Type B pancreatic cell (in vitro differentiated cells): ENCODE data around the gene YWHAG. TPM values are rescaled to one million over a fixed set of nuclear protein-coding genes. Genes with fewer than 3 reads are reported as not detected.
"Not testable (repeated sequence)": the region's sequence is repeated elsewhere in the genome, so short reads cannot be mapped to it uniquely, and the experiment has no call there.

Experiments
- DNase-seq: peaks from one replicate; pipeline ENCODE4 v3.0.0; 2021; ENCODE audit warnings: mixed read lengths; ENCODE audit not compliant: unreplicated experiment; ENCODE audit errors: extremely low spot score
- H3K27ac Mint-ChIP-seq: 2 replicates; pipeline ENCODE4 v1.8.0; 2021; ENCODE audit warnings: mild to moderate bottlenecking, mixed read lengths
- H3K27me3 Mint-ChIP-seq: 2 replicates; pipeline ENCODE4 v1.8.0; 2021; ENCODE audit warnings: mixed read lengths
- H3K36me3 Mint-ChIP-seq: 2 replicates; pipeline ENCODE4 v1.8.0; 2021; ENCODE audit warnings: mixed read lengths
- H3K4me1 Mint-ChIP-seq: one replicate; pipeline ENCODE4 v1.8.0; 2021; ENCODE audit warnings: mixed read lengths; ENCODE audit not compliant: unreplicated experiment
- H3K4me3 Mint-ChIP-seq: 2 replicates; pipeline ENCODE4 v1.8.0; 2021; ENCODE audit warnings: mild to moderate bottlenecking, mixed read lengths
- H3K9me3 Mint-ChIP-seq: 2 replicates; pipeline ENCODE4 v1.8.0; 2021; ENCODE audit warnings: mixed read lengths
- total RNA-seq: library from RNA; stranded (reverse); gene quantifications from 2 replicates; pipeline ENCODE4 v1.2.1, GENCODE V29; 2021; ENCODE audit warnings: low replicate concordance
- TF ChIP-seq, protein P1 (sequence below): fragments of 200-600 bp; sonication (generic); conservative IDR thresholded peaks from 2 replicates; pipeline ENCODE4 v1.5.0; 2021; ENCODE audit warnings: antibody characterized with exemption, mild to moderate bottlenecking

The YWHAG gene
- total RNA-seq, 1 donor from 2014 or later, result 140 TPM

DNA sequence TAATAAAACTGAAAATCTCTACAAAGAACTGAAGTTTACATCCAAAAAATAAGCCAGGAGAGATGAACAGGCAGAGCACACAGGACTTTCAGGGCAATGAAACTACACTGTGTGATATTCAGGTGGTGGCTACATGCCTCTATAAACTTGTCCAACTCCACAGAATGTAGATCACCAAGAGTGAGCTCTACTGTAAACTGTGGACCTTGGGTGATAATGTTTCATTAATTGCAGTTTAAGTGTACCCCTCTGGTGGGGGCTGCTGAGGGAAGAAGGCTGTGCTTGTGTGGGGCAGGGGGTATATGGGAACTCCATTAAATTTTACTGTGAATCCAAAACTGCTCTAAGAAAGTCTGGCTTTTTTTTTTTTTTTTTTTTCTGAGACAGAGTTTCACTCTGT, 22.7 kb downstream of the YWHAG start:
- Mint-ChIP-seq H3K36me3 (peaks cover 40% of the 10 kb centered on the region), H3K9me3 (peaks cover 7% of the 10 kb centered on the region), H3K4me3 (no peak overlapping the region), H3K27me3 (no peaks in the 10 kb centered on the region), H3K27ac (peak overlapping the region; percentile 82), H3K4me1 (peaks cover 48% of the 10 kb centered on the region)
- no peak for DNase-seq
- TF ChIP-seq, protein P1, sequence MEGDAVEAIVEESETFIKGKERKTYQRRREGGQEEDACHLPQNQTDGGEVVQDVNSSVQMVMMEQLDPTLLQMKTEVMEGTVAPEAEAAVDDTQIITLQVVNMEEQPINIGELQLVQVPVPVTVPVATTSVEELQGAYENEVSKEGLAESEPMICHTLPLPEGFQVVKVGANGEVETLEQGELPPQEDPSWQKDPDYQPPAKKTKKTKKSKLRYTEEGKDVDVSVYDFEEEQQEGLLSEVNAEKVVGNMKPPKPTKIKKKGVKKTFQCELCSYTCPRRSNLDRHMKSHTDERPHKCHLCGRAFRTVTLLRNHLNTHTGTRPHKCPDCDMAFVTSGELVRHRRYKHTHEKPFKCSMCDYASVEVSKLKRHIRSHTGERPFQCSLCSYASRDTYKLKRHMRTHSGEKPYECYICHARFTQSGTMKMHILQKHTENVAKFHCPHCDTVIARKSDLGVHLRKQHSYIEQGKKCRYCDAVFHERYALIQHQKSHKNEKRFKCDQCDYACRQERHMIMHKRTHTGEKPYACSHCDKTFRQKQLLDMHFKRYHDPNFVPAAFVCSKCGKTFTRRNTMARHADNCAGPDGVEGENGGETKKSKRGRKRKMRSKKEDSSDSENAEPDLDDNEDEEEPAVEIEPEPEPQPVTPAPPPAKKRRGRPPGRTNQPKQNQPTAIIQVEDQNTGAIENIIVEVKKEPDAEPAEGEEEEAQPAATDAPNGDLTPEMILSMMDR, result no peak

DNA sequence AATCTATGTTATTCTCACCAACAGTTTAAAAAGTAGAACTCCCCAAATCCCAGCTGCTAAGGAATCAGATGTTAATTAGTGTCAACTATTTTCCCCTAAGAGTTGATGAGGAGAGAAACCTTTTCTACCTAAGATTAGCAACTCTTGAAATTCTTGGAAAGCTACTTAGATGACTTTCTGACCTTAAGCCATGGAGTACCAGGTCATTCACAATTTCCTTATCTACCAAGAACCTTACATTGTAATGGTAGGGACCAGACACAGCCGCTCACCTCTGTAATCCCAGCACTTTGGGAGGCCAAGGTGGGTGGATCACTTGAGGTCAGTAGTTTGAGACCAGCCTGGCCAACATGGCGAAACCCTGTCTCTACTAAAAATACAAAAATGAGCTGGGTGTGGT, 23.4 kb downstream of the YWHAG start:
- DNase-seq, H3K27me3 Mint-ChIP-seq, H3K27ac Mint-ChIP-seq, H3K4me3 Mint-ChIP-seq, H3K9me3 Mint-ChIP-seq: not testable (repeated sequence)
- Mint-ChIP-seq H3K36me3 (peaks cover 36% of the 10 kb centered on the region), H3K4me1 (peaks cover 44% of the 10 kb centered on the region)

DNA sequence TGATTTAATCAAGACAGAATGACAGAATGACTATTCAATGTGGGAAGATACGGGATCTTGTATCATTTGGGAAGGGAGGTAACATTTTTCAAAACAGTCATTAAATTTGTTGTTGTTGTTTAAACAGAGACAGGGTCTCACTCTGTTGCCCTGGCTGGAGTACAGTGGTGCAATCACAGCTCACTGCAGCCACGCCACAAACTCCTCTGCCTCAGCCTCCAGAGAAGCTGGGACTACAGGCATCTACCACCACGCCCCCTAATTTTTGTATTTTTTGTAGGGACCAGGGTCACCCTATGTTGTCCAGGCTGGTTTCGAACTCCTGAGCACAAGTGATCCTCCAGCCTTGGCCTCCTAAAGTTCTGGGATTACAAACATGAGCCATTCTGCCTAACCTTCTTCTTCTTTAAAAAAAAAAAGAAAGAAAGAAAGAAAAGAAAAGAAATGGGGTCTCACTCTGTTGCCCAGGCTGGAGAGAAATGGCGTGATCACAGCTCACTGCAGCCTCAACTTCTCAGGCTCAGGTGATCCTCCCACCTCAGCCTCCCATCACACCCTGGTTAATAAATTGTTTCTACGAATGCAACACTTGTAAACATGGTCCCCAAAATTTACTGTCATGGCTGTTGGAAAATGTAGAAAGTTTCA, 24.3 kb downstream of the YWHAG start:
- Mint-ChIP-seq H3K4me3 (no peak overlapping the region), H3K27ac (no peak overlapping the region), H3K27me3 (no peaks in the 10 kb centered on the region), H3K36me3 (peaks cover 34% of the 10 kb centered on the region), H3K4me1 (peaks cover 44% of the 10 kb centered on the region), H3K9me3 (no peaks in the 10 kb centered on the region)
- DNase-seq, result no peak
- TF ChIP-seq, protein P1, result no peak

DNA sequence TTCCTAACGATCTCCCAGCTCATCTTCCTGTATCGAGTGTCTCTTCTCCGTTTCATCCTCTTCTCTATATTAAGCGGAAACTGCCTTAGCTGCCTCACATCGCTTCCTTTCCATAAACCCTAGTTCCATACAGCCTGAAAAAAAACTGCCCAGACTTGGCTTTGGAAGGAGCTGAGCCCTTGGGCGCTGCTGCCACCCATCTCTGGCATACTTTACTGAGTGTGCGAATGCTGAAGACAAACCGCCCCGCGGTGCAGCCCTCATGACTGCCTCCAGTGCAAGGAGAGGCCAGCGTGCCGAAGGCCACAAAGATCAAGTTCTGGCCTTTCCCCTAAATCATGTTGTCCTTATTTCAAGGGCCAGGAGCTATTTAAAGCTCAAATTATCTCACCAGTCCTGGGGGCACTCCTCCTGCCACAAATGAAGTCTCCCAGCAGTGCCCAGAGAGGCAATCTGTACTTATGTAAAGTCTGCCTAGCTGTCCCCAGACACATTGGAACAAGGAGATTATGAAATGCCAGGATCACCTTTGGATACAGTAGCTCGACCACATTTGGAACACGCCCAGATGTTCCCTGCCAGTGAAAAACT, 25.2 kb downstream of the YWHAG start:
- Mint-ChIP-seq H3K27me3 (no peaks in the 10 kb centered on the region), H3K4me3 (no peak overlapping the region), H3K27ac (peak overlapping the region; percentile 12), H3K4me1 (peaks cover 43% of the 10 kb centered on the region), H3K9me3 (no peaks in the 10 kb centered on the region), H3K36me3 (peaks cover 39% of the 10 kb centered on the region)
- TF ChIP-seq, protein P1, result no peak
- DNase-seq, result no peak

DNA sequence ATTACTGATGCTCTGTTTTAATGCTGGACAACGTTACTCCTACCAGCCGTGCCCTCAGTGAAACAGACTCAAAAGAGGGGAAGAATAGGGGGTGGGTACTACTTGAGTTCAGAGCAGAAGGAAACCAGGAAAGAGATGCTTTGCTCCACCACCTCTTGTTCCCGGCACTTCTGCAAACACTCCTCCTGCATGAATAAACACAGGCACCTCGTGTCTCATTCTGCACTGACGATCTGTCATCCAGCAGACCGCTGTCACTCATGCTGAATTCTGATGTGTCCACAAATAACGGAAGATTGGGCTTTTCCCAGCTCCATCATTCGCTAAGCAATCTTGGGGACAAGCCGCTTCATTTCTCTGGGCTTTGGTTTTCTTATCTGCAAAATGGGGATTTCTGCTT, 26.7 kb downstream of the YWHAG start:
- Mint-ChIP-seq H3K4me1 (peaks cover 38% of the 10 kb centered on the region), H3K9me3 (no peaks in the 10 kb centered on the region), H3K27me3 (no peaks in the 10 kb centered on the region)

DNA sequence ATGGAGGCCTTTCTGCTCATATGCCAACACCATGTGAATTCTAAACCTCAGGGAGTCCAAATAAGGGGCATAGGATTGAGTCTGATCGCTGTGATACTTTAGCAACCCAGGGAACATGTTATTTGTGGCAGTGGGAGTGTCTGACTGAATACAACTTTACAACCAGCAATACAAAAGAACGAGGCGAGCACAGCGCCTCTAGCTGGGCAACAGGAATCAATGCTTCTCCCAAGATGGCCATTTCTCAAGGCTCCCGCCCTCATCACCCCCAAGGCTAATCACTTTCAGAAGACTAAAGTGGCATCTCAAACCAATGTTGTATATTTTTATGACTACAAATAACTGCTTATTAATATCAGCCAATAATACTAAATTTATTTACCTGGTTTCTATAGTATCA, 28.1 kb downstream of the YWHAG start:
- H3K36me3 Mint-ChIP-seq, result peaks cover 32% of the 10 kb centered on the region
- H3K4me3 Mint-ChIP-seq, result no peak overlapping the region
- no peaks in the 10 kb centered on the region for H3K9me3 Mint-ChIP-seq
- no peak for DNase-seq
- no peak overlapping the region for H3K27ac Mint-ChIP-seq
- H3K4me1 Mint-ChIP-seq, result peaks cover 34% of the 10 kb centered on the region
- TF ChIP-seq, protein P1, result no peak
- no peaks in the 10 kb centered on the region for H3K27me3 Mint-ChIP-seq

More for the DNA sequence above, 26.7 kb downstream of the YWHAG start:
- TF ChIP-seq, protein P1, result no peak
- no peak overlapping the region for H3K4me3 Mint-ChIP-seq
- H3K27ac Mint-ChIP-seq, result no peak overlapping the region
- DNase-seq, result no peak
- H3K36me3 Mint-ChIP-seq, result peaks cover 29% of the 10 kb centered on the region
